Activated T-cell treated with anti-CD3 and anti-CD28 coated beads, Interleukin-2, amount 50 U/mL, for 1 hour (primary cell): Measurements from ENCODE around the gene CAPZB.

Experiments used
- DNase-seq: peaks from one replicate; pipeline ENCODE4 v3.0.0-alpha.2; 2020

CAPZB gene

GRCh38 chr1:19404748-19405147 is 80.6 kb downstream of the CAPZB start:
- no peak for DNase-seq

DNA sequence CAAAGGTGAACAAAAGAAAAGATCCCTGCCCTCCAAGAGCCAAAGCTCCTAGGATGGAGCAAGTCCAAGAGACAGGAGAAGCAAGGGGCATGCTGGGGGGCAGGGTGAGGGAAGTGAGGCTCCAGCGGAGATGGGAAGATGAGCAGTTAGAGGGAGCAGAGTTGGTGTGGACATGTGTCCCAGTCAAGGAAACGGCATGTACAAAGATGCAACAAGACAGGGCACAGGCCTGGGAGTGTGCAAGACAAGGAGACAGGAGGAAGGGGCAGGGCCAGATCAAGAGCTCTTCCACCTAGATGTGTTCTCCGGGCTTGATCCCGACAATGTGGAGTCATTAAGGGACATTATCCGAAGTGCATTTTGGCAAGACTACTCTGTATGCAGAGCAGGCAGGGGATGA is 82.1 kb downstream of the CAPZB start:
- DNase-seq = no peak

GRCh38 chr1:19402031-19402813 is 83.1 kb downstream of the CAPZB start:
- no peak for DNase-seq

GRCh38 chr1:19401535-19401889 is 83.8 kb downstream of the CAPZB start:
- no peak for DNase-seq

- DNase-seq = no peak
These were observed 84.3 kb downstream of the CAPZB start for GRCh38 chr1:19400875-19401534.

DNA sequence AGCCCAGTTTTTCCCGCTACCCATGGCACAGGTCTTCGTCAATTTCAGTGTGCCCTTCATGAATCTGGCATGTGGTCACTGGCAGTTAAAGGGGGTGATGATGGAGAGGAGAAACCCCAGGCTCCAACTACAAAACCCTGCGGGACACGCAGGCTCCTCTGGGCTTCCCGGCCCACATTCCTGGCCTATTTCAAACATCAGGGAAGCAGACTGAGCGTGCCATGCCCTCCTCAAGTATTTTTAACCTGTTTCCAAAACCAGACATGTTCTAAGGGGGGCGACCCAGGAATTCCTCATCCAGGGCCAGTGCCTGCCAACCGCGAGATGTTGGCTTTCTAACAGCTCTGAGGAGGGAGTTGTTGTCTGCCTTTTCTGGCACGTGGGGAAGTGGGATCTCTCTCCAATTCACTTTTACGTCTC is 85.1 kb downstream of the CAPZB start:
- no peak for DNase-seq

- DNase-seq = no peak
These were observed 87.0 kb downstream of the CAPZB start for GRCh38 chr1:19398309-19398760.

- DNase-seq = no peak
These were observed 88.0 kb downstream of the CAPZB start for GRCh38 chr1:19397217-19397945.

- no peak for DNase-seq
These were observed 89.1 kb downstream of the CAPZB start for GRCh38 chr1:19396280-19396679.

GRCh38 chr1:19395678-19396192 is 89.6 kb downstream of the CAPZB start:
- DNase-seq = no peak

GRCh38 chr1:19393046-19393445 is 92.3 kb downstream of the CAPZB start:
- no peak for DNase-seq

GRCh38 chr1:19392221-19392620 is 93.1 kb downstream of the CAPZB start:
- DNase-seq = no peak

- DNase-seq = no peak
These were observed 93.8 kb downstream of the CAPZB start for GRCh38 chr1:19391596-19391981.

DNA sequence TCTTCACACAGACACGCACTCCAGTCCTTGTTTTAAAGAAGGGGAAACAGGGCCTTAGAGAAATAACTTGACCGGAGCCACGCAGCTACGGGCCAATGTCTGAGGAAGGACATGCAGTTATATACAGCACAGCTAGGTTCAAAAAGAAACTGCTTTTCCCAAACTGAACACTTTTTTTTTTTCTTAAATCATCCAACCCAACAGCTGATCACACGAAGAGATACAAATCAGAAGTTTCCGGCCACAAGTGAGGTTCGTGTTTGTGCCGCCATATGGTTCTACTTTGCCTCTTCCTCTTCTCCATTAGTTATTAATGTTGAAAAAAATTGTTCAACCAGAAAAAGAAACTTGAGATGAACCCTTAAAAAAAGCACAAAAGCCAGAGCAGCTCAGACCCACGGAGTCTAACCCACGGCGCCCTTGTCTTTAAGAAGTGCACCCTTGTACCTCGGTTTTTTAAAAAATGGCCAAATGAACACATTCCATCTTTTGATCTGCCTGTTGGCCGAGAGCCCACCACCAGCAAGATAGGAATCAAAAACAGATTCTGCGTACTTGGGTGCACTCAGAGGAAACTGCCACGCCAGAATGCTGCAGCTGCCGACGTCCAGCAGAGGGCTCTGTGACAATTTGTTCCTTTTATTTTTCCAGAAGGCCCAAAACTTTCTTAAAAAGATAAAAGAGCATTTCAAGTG is 94.3 kb downstream of the CAPZB start:
- DNase-seq = peak; percentile 72

- DNase-seq = no peak
These were observed 95.0 kb downstream of the CAPZB start for GRCh38 chr1:19390166-19390850.

DNA sequence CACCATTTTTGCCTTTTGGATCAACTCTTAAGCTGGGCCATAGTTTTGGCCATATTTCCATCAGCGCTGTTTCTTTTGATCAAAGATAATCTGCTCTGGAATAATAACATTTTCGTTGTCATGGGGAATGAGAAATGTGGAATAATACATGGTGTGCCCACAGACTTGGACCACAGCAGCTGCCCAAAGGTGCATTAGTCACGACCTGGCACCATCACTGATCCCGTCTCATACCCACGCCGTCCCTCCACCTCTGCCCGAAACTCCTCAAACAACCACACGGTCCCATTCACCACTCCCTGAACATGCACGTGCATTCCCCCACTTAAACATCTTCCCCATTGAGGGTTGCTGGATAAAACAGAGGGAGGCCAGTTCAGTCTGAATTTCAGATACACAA is 96.4 kb downstream of the CAPZB start:
- no peak for DNase-seq

- no peak for DNase-seq
These were observed 98.3 kb downstream of the CAPZB start for GRCh38 chr1:19387045-19387467.

- DNase-seq = no peak
These were observed 99.3 kb downstream of the CAPZB start for GRCh38 chr1:19385869-19386591.

DNA sequence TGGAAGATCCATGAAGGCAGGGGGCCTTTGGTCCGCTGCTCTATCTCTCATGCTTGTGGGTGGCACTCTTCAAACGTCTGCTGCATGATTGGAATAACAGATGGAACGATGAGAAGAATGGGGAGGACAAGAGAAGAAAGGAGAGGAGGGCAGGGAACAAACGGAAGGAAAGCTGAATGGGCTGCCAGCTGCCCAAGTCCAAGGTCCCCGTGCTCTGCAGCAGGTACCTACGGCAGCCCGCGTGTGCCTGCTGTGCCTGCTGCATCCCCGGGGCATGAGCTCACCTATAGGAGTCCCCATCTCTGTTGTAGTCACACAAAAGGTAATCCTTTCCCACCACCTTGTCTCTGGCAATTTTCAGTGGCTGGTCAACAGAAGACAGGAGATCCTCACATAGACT is 100.1 kb downstream of the CAPZB start:
- no peak for DNase-seq

- DNase-seq = no peak
These were observed 100.6 kb downstream of the CAPZB start for GRCh38 chr1:19384772-19385187.

DNA sequence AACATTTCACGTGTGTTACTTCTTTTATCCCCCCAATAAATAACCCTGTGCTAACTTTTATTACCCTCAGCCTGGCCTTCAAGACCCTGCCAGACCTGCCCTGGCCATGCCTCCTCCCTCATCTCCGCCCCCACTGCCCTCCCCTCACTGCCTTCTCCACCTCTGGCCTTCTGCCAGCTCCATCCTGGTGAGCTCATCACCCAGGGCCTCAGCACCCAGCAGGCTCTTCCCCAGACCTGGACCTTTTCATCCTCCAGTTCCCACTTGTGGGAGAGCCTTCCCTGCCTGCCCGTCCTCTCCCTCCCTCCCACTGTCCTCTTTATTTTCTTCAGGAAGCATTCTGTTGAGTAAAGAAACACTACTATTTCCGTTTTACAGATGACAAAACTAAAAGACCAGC is 101.2 kb downstream of the CAPZB start:
- DNase-seq = no peak

DNA sequence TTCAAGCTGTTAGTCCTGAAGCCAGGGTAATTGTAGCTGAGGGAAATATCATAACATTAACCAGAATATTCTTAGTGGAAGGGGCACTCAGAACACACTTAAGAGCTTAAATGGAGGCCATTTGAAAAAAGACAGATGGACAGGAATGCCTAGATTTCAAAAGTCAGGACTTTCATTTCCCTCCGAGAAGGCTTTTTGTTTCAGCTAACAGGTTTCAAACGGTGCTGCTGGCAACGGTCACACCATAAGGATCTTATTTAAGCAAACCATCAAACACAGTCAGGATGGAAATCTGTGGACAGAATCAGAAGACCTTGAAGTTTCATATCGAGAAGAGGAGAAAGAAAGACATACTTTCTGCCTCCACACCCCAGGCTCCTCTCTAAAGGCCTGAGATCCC is 103.1 kb downstream of the CAPZB start:
- no peak for DNase-seq
